NCI-H748 (cell line): ENCODE data around the gene PEX10.

Experiments
- DNase-seq: peaks from one replicate; lab custom pipeline; 2025; ENCODE audit not compliant: unreplicated experiment; lab: John Stamatoyannopoulos, UW

PEX10 gene

DNA sequence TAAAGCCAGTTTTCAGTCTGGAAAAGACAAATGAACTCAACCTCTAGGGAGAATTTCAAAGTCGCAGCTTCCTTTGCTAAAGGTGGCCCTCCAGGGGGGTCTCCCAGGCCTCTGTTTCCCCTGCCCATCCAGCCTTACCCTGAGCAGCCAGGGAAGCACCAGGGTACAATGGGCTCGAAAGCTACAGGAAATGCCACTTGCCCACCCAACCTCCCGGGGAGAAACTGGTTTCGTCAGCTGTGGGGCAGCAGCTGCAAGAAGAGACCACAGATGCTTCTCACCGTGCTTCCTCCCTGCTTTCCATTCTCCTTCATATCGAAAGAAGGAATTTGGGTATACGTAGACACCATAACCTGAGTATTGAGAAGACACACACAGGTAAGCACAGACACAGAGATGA, 22.7 kb downstream of the PEX10 start:
- DNase-seq = no peak

DNA sequence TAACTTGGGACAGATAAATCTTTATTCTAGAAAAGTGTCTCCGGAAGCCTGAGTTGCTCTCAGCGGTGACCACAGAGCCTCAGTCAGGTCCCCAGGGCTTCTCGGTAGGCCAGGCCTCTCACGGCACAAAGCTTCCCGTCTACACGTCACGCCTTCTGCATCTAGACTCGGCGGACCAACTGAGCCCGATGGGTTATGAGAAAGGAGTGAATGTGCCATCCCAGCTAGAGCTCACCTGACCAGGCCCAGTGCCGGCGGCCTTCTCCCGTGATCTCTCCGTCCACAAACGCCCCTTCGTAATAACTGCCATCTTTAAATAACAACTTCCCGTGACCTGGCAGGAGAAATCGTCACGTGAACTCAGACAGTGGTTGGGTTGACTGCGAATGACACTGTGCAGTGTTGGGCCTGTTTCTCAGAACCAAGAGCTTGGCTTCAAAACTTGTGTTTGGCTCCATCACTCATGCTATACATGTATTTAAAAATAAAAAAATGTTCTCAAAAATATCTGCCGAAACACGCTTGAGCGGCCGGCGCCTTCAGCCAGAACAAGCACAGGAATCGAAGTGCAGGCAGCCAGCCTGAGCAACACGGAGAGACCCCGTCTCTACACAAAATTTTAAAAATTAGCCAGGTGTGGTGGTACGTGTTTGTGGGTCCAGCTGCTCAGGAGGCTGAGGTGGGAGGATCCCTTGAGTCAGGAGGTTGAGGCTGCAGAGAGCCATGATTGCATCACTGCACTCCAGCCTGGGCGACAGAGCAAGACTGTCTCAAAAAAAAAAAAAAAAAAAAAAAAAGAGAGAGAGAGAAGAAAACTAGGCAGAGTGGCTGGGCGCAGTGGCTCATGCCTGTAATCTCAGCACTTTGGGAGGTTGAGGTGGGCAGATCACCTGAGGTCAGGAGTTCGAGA, 24.1 kb downstream of the PEX10 start:
- DNase-seq = no peak

DNA sequence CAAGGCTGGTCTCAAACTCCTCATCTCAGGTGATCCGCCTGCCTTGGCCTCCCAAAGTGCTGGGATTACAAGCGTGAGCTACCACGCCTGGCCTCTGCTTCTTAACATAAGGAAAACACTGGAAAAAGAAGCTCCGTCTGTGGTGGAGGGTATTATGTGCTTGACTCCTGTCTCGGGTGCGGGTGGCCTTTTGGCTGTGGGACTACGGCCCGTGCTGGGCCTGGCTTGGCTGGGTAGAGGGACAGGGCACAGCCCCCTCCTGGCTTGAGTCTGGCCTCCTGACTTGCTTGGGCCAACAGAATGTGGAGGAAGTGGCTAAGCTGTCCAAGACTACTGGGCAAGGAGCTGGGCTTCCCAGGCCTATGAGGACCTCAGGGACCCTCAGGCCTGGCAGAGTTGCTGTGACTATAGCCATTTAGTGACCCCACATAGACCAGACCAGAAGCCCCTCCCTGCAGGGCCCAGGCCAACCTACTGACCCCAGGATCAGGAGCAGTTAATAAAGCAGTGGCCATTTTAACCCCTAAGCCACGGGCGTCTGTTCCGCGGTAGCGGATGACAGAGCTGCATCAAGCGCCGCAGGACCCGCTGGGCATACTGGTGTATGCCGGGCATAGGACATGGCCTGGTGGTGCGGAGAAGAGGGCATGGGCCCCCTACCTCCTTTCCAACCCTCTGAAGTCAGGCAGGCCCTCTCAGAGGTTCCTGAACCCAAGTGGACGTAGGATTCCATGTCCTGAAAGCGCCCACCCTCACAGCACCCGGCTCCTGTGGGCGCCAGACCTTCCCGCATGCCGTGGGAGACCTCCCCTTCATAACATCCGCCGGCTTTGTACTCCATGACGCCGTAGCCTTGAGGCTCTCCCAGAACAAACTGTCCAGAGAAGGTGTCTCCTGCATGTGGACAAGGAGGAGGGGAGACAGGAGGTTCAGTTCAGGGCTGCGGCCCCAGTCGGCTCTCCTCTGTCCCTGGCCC, 25.4 kb downstream of the PEX10 start:
- DNase-seq = no peak

DNA sequence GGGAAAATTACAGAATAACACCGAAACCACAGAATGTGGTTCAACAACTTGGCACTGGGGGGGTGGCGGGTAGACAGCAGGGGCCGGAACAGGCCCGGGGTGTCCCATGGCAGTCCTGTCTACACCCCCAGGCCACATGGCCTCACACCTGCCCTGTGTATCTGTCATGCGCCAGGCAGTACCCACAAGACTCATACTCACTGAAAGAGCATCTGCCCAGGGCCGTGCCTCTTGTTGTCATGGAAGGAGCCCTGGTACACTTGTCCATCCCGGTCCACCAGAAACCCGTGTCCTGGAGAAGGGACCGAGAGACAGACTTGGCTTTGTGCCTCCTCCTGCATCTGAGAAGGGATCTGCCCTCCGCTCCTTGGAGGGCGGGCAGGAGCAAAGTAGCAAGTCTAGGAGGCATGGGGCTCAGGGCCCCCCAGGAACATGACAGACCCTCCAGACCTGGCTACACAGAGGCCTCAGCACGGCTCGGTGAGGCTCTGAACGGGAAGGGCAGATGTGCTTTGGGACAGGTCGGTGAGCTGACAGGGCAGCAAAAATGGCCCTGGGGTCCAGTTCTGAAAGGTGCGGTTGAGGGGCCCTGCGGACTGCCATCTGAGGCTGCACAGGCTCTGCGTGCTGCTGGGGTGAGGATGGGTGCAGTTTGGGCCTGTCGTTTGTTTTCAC, 26.6 kb downstream of the PEX10 start:
- DNase-seq = no peak

DNA sequence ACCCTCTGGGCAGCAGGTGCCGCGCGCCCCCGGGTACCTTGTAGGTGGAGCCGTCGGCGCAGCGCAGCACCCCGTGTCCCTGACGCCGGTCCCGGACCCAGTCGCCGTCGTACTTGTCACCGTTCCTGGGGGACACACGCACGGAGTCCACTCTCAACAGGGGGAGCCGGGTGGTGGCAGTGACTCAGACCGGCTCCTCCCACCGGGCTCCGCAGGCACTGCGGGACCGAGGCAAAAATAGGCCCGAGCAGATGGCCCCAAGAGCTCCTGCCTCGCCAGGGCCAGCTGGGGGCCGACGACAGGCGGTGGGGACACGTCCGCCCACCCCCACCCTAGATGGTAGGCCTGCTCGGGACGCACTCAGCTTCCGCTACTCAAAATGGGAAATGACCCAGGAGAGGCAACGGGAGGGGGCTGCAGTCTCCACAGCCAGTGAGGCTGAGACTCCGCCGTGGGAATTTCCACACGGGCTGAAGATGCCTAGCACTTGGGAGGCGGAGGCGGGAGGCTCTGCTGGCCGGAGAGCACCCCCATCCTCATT, 27.4 kb downstream of the PEX10 start:
- DNase-seq = no peak

DNA sequence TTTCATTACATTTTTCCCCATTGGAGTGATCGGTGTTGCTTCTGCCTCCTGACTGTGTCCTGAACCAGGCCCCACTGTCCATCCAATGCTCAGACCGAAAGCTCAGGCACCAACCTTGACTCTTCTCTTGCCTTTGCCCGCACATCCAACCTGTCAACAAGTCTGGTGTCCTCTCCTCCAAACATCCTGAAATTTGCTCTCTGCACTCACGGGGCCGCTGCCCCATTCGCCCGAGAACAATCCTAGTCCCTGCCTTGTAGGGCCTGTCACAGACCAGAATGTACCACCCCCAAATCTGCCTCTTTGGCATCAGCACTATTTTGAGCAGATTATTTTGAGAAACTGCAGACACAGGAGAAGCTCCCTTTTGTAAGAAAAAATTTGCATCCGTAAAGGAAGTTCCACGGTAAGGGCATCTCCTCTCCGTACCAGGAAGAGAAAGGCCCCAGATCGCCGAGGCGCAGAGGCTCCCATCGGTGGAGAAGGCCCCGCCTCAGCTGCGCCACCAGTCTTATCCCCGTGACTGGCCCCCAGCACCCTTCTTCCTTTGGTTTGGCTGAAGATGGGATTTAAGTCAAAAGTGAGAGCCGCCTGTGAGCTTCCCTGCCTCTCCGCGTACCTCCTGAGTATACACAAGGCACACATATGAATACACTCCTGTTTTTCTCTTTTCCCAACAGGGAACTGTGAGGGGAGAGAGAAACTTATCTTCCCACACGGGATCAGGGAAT, 28.1 kb downstream of the PEX10 start:
- no peak for DNase-seq

DNA sequence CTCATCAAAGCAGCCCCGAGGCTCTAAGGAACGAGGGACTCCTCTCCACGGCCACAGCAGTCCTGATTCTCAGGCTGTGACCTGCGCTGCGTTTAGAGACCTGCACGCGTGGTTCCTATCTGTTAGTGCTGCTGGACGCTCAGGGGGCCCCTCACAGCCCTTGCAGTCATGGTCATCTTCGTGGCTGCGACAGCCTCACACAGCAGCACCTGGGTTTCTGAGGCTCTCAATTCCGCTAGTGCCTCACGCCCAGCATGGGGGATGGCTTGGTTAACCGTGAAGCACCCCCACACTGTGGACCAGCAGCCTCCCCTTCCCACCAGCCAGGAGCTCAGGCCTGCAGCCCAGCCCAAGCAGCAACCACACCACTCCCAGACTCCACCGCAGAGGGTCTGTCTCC, 28.8 kb downstream of the PEX10 start:
- no peak for DNase-seq

DNA sequence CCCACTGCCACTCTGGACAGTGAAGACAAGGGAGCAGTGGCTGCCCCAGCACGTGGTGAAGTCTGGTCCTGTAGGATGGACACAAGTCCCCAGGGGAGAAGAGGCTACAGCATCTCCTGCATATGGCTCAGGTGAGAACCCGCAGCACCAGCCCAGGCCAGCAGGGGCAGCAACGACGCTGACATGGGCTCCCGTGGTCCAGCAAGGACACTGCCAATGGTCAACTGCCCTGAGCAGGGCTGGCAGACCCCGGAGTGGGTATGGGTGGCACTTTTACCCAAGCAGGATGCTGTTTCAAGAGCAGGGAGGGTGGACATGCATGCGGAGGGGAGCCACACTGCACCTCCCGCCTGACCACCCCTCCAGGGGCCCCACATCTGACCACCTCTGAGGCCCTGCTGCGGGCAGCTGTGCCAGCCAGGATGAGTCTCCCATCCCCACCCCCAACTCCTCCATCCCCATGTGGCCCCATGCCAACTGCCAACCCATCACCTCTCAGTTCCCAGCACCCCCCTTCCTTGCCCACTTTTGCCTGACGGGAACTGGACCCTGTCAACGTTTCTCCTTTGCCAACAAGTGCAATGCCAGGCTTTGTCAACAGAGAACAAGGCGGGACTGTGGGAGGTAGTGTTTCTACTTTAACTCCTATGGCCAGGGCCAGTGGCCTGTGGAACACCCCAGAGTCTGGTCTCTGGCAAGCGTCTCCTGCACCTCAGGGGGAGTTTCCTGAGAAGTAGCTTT, 29.6 kb downstream of the PEX10 start:
- peak; percentile 10 for DNase-seq

DNA sequence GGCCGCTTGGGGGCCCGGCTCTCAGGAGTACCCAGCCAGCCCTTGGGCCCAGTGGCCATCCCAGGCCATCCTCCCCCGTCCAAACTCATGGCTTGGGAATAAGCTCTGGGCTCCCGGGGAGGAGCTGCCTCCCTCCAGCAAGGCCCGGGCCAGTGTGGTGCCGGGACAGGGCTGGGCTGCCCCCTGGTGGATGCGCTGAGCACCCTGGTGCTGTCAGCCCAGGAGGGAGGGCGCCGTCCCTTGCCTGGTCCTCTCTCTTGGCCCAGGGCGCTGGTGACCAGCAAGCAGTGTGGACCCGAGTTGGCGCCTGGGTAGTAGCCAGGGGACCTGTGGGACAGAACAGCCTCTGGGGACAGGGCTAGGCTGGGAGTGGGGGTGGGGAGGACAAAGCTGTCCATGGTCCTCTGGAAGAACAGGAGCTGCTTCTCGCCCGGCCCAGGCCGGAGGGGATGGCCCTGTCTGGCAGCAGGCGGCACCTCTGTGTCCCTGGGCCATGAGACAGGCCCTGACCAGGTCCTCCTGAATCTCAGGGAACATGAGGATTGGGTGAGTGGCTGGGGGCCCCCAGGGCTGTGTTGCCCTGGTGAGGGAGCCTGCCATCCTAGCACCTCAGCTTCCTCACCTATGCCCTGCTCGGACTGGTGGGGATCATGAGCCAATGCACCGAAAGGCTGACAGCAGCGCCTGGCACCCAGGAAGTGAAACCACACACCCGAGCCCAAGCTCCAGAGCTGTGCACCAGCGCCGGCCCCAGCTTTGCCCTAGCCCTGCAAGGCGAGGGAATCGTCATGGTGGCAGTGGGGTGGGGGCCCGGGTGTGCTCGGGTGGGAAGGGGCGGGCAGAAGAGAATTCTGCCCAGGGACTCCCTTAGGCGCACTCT, 30.4 kb downstream of the PEX10 start:
- no peak for DNase-seq

DNA sequence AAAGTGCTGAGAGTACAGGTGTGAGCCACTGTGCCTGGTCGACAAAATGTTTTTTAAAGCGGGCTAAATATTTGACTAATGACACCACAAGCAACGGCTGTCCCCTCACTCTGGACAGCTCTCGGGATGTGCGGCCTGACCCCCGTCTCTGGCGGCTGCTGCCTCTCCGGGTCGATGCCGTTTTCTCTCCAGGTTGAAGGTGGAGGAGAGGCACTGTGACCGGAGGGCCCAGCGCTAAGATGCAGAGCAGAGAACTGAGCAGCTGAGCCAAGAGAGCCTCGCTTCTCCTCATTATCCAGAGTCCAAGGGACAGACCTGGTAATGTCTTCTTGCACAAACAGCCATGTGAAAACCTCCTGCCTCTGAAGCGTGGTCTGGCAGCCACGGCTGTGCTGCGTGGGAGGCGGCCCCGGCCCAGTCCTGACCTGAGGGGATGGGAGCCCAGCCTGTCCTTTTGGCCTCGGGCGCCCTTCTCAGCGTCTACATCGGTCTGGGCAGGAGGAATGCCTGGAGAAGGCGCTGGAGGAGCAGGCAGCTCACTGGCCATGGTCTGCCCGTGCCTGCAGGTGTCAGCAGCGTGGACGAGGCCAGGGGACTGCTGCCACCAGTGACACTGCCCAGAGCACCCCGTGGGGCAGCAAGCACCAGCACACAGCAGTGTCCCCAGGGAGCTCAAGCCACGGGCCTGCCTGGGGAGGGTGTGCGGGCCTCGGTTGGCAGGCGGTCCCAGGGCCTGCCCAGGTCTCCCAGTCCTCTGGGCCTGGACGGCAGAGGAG, 31.4 kb downstream of the PEX10 start:
- DNase-seq = no peak

DNA sequence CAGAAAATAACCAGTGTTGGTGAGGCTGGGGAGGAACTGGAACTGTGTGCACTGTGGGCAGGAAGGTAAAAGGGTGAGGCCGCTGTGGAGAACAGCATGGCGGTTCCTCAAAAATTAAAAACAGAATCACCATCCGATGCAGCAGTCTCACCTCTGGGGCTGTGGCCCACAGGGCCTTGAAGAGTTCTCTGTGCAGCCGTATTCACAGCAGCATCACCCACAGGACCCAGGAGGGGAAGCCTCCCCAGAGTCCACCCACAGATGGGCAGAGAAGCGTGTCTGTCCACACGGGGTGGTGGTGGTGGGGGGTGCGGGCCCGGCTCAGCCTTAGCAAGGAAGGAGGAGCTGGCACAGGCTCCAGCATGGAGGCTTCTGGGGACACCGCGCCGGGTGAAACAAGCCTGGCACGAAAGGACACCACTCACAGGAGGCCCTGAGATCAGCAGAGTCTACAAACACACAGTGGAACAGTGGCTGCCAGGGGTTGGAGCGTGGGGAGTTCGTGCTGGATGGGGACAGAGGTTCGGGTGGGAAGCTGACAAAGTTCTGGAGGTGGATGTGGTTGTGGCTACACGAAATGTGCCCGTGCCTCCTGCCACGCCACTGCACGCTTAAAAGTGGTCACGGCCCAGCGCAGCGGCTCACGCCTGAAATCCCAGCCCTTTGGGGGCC, 32.5 kb downstream of the PEX10 start:
- no peak for DNase-seq

DNA sequence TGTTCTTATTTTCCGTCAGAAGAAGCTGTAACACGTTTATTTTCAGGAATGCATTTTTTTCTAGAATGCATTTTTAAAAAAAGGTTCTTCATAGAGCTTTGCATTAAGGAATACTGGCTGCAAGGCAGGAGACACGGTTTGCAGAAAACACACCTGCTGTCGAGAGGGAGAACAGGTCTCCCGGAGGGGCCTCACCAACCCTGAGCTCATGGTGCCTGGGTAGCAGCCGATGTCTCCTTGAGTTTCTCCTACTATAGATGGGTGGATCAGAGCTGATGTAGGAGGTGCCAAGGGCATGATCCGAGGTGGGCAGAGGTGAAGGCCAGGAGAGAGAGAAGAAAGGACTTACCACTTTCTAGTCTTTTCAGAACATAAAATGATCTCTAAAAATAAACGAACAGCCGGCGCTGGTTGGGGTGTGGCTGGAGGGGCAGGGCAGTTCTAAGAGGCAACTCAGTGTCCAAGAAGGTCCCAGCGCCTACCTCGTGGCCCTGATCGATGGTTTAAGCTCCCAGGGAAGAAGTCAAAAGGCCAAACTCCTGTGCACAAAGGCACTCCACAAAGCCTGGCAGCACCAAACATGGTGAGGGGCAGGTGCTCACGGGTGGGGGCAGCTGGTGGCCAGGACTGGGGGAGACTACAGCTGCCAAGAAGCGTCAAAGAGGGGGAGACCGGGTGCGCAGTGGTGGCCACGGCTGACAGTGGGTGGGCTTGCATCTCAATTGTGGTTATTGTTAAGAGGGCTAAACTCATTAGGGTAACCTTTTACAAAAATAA, 33.2 kb downstream of the PEX10 start:
- no peak for DNase-seq

DNA sequence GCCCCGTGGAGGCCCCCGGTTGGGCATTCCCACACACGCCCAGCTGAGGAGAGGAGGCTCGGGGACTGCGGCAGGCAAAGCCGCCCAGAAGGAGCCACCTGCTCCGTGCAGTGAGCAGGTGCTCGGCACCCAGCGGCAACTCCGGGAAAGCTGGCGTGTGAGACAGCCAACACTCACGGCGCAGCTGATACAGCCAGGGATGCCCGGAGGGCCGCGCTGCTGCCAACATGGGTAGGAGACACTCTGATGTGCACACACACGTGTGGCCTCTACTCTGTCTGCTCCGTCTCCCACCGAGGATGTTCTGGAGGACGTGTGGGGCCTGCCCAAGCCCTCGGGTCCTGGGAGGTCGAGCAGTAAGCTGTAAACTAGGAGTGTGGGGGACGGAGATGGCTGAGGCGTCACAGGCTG, 33.9 kb downstream of the PEX10 start:
- DNase-seq = no peak

DNA sequence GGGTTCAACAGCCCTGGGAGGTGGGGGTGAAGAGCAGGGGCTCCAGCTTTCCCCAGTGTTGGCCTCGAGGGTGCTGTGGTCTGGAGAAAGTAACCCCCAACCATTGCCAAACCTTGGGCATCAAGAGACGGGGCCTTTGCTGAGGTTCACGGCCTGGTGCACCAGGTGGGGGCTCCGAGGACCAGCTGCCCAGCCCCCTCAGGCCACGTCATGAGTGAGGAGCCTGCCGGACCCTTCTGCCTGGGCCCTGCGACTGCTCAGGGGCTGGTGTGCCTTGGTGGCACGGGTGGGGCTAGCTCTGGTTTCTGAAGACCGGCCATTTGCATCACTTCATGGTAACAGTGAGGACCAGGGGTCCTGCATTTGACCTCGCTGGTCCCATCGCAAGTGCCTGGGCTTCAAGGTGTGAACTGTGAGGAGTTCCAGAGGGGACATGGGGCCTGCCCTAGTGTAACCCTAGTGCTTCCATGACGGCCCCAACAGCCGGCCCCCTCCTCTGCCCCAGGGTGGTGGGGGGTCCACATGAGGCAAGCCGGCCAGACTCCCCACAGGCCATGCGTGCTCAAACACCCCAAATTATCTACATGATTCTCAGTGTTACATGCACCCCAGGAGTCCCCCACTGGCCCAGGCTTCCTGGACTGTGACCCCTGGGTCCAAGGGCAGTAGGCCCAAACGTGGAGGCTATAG, 34.5 kb downstream of the PEX10 start:
- no peak for DNase-seq

DNA sequence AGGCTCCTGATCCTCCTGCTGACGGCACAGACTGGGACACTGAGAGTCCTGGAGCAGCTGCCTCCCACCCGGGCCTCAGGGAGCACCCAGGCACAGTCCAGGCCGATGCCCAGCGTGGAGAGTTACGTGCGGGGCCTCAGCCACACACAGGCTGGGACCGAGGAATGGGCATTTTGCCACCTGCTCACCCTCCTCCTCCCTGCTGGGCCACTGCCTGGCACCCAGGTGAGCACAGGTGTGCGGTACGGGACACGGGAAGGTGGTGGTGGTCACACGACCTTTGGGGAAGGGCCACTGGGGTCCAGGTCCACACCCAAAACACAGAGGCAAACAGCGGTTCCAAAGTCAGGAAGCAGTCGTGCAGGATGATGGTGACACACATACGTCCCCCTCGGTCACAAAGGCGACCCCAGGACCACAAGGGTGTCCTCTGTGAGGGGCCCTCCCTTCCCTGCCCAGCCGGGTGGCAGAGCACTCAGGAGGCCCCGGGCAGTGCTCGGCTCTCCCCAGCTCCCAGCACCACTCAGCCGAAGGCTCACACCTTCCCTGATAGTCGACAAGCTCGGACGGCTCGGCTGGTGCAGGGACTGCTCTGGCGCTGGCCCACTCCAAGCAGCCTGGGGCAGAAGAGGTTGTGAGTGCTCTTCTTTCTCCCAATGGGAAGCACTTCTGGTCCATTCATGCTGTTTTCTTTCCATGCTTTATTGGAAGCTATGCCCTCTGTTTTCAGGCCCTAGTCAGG, 35.3 kb downstream of the PEX10 start:
- no peak for DNase-seq
